HEK293 (cell line): ENCODE measurements around the gene PCBP2.

Source experiments
- GFI1B ChIP-seq: fragments of 450-650 bp; formaldehyde crosslinking; IDR thresholded peaks from 2 replicates; pipeline ENCODE4 v1.5.1; 2016; ENCODE audit warnings: missing biosample characterization, missing genetic modification characterization
- GLI2 ChIP-seq: fragments of 450-650 bp; formaldehyde crosslinking; IDR thresholded peaks from 2 replicates; pipeline ENCODE4; 2017; ENCODE audit warnings: missing biosample characterization, missing genetic modification characterization, low read depth, borderline replicate concordance
- GLIS1 ChIP-seq: fragments of 450-650 bp; formaldehyde crosslinking; IDR thresholded peaks from 2 replicates; pipeline ENCODE4 v1.5.1; 2016; ENCODE audit warnings: missing biosample characterization, missing genetic modification characterization
- GLIS2 ChIP-seq: fragments of 450-650 bp; formaldehyde crosslinking; IDR thresholded peaks from 2 replicates; pipeline ENCODE4 v1.5.1; 2016; ENCODE audit warnings: missing biosample characterization, missing genetic modification characterization
- KLF10 ChIP-seq: fragments of 450-650 bp; IDR thresholded peaks from 2 replicates; pipeline ENCODE4 v1.5.1; 2018; ENCODE audit warnings: missing biosample characterization, mild to moderate bottlenecking, missing genetic modification characterization
- REPIN1 ChIP-seq: fragments of 450-650 bp; formaldehyde crosslinking; IDR thresholded peaks from 2 replicates; pipeline ENCODE4 v1.5.1; 2017; ENCODE audit warnings: missing biosample characterization, missing genetic modification characterization, low read depth
- ZBTB1 ChIP-seq: fragments of 450-650 bp; formaldehyde crosslinking; IDR thresholded peaks from 2 replicates; pipeline ENCODE4 v1.5.1; 2016; ENCODE audit warnings: missing biosample characterization, missing genetic modification characterization
- ZNF266 ChIP-seq: fragments of 450-650 bp; formaldehyde crosslinking; IDR thresholded peaks from 2 replicates; pipeline ENCODE4 v1.5.1; 2016; ENCODE audit warnings: missing biosample characterization, missing genetic modification characterization, low read depth
- ZNF335 ChIP-seq: fragments of 450-650 bp; formaldehyde crosslinking; conservative IDR thresholded peaks from 2 replicates; pipeline ENCODE4 v1.5.1; 2016; ENCODE audit warnings: missing biosample characterization, missing genetic modification characterization
- ZNF629 ChIP-seq: fragments of 450-650 bp; formaldehyde crosslinking; IDR thresholded peaks from 2 replicates; pipeline ENCODE4 v1.5.1; 2017; ENCODE audit warnings: missing biosample characterization, missing genetic modification characterization
- ZNF658 ChIP-seq: fragments of 450-650 bp; formaldehyde crosslinking; IDR thresholded peaks from 2 replicates; pipeline ENCODE4; 2016; ENCODE audit warnings: missing biosample characterization, missing genetic modification characterization
- ZNF670 ChIP-seq: fragments of 450-650 bp; formaldehyde crosslinking; IDR thresholded peaks from 2 replicates; pipeline ENCODE4 v1.5.1; 2016; ENCODE audit warnings: missing biosample characterization, missing genetic modification characterization, low read depth
- ZNF677 ChIP-seq: fragments of 450-650 bp; IDR thresholded peaks from 2 replicates; pipeline ENCODE4 v1.5.0; 2018; ENCODE audit warnings: missing biosample characterization, mild to moderate bottlenecking, missing genetic modification characterization, moderate library complexity
- ZNF747 ChIP-seq: fragments of 450-650 bp; formaldehyde crosslinking; IDR thresholded peaks from 2 replicates; pipeline ENCODE4 v1.5.1; 2016; ENCODE audit warnings: missing biosample characterization, missing genetic modification characterization
- ZNF785 ChIP-seq: fragments of 450-650 bp; formaldehyde crosslinking; IDR thresholded peaks from 2 replicates; pipeline ENCODE4 v1.5.1; 2016; ENCODE audit warnings: missing biosample characterization, missing genetic modification characterization
- ZNF843 ChIP-seq: fragments of 450-650 bp; formaldehyde crosslinking; IDR thresholded peaks from 2 replicates; pipeline ENCODE4 v1.5.1; 2016; ENCODE audit warnings: missing biosample characterization, missing genetic modification characterization
- TF ChIP-seq, protein P1 (sequence below): fragments of 450-650 bp; formaldehyde crosslinking; IDR thresholded peaks from 2 replicates; pipeline ENCODE4 v1.5.1; 2017; ENCODE audit warnings: missing biosample characterization, missing genetic modification characterization
- TF ChIP-seq, protein P2 (sequence below): fragments of 450-650 bp; formaldehyde crosslinking; IDR thresholded peaks from 2 replicates; pipeline ENCODE4 v1.5.1; 2017; ENCODE audit warnings: missing biosample characterization, missing genetic modification characterization
- TF ChIP-seq, protein P3 (sequence below): fragments of 450-650 bp; formaldehyde crosslinking; IDR thresholded peaks from 2 replicates; pipeline ENCODE4 v1.5.1; 2016; ENCODE audit warnings: missing biosample characterization, missing genetic modification characterization
- TF ChIP-seq, protein P4 (sequence below): fragments of 450-650 bp; formaldehyde crosslinking; IDR thresholded peaks from 2 replicates; pipeline ENCODE4; 2016; ENCODE audit warnings: missing biosample characterization, missing genetic modification characterization
- TF ChIP-seq, protein P5 (sequence below): fragments of 450-650 bp; formaldehyde crosslinking; IDR thresholded peaks from 2 replicates; pipeline ENCODE4 v1.5.1; 2017; ENCODE audit warnings: missing biosample characterization, mild to moderate bottlenecking, missing genetic modification characterization, moderate library complexity
- TF ChIP-seq, protein P6 (sequence below): fragments of 450-650 bp; formaldehyde crosslinking; IDR thresholded peaks from 2 replicates; pipeline ENCODE4 v1.5.1; 2017; ENCODE audit warnings: missing biosample characterization, missing genetic modification characterization
- TF ChIP-seq, protein P7 (sequence below): fragments of 450-650 bp; formaldehyde crosslinking; IDR thresholded peaks from 2 replicates; pipeline ENCODE4 v1.5.1; 2017; ENCODE audit warnings: missing biosample characterization, missing genetic modification characterization
- TF ChIP-seq, protein P8 (sequence below): fragments of 450-650 bp; formaldehyde crosslinking; IDR thresholded peaks from 2 replicates; pipeline ENCODE4 v1.5.1; 2016; ENCODE audit warnings: missing biosample characterization, missing genetic modification characterization, borderline replicate concordance

PCBP2 gene

DNA sequence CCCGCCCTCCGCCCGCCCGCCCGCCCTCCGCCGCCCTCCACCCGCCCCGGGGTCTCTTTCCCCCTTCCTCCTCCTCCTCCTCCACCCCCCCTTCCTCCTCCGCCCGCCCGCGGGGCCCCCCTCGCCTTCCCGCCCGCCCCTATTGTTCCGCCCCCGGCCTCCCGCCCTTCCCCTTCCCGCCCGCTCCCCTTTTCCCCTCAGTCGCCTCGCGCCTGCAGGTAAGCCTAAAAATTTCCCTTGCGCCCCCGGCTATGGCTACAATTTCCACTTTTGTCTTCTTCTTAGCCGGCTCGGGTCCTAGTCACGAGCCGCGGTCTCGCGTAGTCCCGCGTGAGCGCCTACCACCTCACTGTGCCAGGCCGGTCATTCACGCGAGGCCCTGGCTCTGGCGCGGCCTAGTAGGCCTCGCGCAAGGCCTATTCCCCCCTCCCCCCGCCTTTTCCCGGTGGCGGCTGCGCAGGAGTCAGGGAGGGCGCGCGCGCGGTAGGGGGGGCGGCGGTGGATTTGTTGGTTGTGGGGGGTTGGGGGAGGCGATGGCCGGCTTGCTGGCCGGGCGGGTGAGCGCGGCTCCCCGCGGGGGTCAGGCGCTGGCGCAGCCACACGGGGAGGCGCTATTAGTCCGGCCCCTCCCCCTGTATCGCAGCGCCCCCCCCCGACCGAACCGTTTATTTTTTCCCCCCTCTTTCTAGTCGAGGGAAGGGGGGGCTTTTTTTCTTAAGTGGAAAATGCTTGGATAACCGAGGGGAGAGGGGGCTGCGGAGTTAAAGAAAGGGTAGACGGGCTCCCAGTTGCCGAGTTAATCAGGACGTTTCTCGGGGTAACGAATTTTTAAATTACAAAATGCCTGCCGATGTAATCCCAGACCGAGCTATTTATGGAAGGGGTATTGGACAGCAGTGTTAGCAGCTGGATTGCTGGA, 516 bp downstream of the PCBP2 start (continued):
- TF ChIP-seq, protein P1, sequence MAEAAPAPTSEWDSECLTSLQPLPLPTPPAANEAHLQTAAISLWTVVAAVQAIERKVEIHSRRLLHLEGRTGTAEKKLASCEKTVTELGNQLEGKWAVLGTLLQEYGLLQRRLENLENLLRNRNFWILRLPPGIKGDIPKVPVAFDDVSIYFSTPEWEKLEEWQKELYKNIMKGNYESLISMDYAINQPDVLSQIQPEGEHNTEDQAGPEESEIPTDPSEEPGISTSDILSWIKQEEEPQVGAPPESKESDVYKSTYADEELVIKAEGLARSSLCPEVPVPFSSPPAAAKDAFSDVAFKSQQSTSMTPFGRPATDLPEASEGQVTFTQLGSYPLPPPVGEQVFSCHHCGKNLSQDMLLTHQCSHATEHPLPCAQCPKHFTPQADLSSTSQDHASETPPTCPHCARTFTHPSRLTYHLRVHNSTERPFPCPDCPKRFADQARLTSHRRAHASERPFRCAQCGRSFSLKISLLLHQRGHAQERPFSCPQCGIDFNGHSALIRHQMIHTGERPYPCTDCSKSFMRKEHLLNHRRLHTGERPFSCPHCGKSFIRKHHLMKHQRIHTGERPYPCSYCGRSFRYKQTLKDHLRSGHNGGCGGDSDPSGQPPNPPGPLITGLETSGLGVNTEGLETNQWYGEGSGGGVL: peak; percentile 96
- TF ChIP-seq ZNF658 (tag by site-specific recombination): no peak
- no peak for TF ChIP-seq ZNF677 (tag by site-specific recombination)
- TF ChIP-seq ZNF747: no peak
- TF ChIP-seq, protein P2, sequence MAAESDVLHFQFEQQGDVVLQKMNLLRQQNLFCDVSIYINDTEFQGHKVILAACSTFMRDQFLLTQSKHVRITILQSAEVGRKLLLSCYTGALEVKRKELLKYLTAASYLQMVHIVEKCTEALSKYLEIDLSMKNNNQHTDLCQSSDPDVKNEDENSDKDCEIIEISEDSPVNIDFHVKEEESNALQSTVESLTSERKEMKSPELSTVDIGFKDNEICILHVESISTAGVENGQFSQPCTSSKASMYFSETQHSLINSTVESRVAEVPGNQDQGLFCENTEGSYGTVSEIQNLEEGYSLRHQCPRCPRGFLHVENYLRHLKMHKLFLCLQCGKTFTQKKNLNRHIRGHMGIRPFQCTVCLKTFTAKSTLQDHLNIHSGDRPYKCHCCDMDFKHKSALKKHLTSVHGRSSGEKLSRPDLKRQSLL (tag by site-specific recombination): 0 out of 2 replicates have a peak, but pooled peaks have one; percentile 11
- TF ChIP-seq GLI2: no peak
- TF ChIP-seq ZBTB1: no peak; the same call in 1 of the 2 replicates
- TF ChIP-seq, protein P3, sequence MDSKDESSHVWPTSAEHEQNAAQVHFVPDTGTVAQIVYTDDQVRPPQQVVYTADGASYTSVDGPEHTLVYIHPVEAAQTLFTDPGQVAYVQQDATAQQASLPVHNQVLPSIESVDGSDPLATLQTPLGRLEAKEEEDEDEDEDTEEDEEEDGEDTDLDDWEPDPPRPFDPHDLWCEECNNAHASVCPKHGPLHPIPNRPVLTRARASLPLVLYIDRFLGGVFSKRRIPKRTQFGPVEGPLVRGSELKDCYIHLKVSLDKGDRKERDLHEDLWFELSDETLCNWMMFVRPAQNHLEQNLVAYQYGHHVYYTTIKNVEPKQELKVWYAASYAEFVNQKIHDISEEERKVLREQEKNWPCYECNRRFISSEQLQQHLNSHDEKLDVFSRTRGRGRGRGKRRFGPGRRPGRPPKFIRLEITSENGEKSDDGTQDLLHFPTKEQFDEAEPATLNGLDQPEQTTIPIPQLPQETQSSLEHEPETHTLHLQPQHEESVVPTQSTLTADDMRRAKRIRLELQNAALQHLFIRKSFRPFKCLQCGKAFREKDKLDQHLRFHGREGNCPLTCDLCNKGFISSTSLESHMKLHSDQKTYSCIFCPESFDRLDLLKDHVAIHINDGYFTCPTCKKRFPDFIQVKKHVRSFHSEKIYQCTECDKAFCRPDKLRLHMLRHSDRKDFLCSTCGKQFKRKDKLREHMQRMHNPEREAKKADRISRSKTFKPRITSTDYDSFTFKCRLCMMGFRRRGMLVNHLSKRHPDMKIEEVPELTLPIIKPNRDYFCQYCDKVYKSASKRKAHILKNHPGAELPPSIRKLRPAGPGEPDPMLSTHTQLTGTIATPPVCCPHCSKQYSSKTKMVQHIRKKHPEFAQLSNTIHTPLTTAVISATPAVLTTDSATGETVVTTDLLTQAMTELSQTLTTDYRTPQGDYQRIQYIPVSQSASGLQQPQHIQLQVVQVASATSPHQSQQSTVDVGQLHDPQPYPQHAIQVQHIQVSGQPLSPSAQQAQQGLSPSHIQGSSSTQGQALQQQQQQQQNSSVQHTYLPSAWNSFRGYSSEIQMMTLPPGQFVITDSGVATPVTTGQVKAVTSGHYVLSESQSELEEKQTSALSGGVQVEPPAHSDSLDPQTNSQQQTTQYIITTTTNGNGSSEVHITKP (tag by site-specific recombination): no peak; the same call in 1 of the 2 replicates
- TF ChIP-seq, protein P4, sequence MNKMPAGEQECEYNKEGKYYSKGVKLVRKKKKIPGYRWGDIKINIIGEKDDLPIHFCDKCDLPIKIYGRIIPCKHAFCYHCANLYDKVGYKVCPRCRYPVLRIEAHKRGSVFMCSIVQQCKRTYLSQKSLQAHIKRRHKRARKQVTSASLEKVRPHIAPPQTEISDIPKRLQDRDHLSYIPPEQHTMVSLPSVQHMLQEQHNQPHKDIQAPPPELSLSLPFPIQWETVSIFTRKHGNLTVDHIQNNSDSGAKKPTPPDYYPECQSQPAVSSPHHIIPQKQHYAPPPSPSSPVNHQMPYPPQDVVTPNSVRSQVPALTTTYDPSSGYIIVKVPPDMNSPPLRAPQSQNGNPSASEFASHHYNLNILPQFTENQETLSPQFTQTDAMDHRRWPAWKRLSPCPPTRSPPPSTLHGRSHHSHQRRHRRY (tag by site-specific recombination): peak; percentile 89
- TF ChIP-seq, protein P5, sequence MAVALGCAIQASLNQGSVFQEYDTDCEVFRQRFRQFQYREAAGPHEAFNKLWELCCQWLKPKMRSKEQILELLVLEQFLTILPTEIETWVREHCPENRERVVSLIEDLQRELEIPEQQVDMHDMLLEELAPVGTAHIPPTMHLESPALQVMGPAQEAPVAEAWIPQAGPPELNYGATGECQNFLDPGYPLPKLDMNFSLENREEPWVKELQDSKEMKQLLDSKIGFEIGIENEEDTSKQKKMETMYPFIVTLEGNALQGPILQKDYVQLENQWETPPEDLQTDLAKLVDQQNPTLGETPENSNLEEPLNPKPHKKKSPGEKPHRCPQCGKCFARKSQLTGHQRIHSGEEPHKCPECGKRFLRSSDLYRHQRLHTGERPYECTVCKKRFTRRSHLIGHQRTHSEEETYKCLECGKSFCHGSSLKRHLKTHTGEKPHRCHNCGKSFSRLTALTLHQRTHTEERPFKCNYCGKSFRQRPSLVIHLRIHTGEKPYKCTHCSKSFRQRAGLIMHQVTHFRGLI (tag by site-specific recombination): peak; percentile 78
- TF ChIP-seq ZNF266 (tag by site-specific recombination): no peak
- TF ChIP-seq ZNF785 (tag by site-specific recombination): no peak
- TF ChIP-seq, protein P6, sequence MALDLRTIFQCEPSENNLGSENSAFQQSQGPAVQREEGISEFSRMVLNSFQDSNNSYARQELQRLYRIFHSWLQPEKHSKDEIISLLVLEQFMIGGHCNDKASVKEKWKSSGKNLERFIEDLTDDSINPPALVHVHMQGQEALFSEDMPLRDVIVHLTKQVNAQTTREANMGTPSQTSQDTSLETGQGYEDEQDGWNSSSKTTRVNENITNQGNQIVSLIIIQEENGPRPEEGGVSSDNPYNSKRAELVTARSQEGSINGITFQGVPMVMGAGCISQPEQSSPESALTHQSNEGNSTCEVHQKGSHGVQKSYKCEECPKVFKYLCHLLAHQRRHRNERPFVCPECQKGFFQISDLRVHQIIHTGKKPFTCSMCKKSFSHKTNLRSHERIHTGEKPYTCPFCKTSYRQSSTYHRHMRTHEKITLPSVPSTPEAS (tag by site-specific recombination): peak; percentile 54; the same call in 1 of the 2 replicates
- TF ChIP-seq KLF10 (tag by site-specific recombination): no peak; the same call in 1 of the 2 replicates
- TF ChIP-seq ZNF629 (tag by site-specific recombination): no peak
- peak; percentile 55; the same call in 1 of the 2 replicates for TF ChIP-seq ZNF843
- no peak for TF ChIP-seq ZNF670
- TF ChIP-seq GLIS1 (tag by site-specific recombination): peak; percentile 94
- no peak for TF ChIP-seq REPIN1 (tag by site-specific recombination)
- peak; percentile 95 for TF ChIP-seq ZNF335 (tag by site-specific recombination)
- TF ChIP-seq, protein P7, sequence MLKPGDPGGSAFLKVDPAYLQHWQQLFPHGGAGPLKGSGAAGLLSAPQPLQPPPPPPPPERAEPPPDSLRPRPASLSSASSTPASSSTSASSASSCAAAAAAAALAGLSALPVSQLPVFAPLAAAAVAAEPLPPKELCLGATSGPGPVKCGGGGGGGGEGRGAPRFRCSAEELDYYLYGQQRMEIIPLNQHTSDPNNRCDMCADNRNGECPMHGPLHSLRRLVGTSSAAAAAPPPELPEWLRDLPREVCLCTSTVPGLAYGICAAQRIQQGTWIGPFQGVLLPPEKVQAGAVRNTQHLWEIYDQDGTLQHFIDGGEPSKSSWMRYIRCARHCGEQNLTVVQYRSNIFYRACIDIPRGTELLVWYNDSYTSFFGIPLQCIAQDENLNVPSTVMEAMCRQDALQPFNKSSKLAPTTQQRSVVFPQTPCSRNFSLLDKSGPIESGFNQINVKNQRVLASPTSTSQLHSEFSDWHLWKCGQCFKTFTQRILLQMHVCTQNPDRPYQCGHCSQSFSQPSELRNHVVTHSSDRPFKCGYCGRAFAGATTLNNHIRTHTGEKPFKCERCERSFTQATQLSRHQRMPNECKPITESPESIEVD (tag by site-specific recombination): no peak
- TF ChIP-seq GLIS2 (tag by site-specific recombination): peak; percentile 97
- 0 out of 2 replicates have a peak, but pooled peaks have one; percentile 7 for TF ChIP-seq GFI1B (tag by site-specific recombination)
- TF ChIP-seq, protein P8, sequence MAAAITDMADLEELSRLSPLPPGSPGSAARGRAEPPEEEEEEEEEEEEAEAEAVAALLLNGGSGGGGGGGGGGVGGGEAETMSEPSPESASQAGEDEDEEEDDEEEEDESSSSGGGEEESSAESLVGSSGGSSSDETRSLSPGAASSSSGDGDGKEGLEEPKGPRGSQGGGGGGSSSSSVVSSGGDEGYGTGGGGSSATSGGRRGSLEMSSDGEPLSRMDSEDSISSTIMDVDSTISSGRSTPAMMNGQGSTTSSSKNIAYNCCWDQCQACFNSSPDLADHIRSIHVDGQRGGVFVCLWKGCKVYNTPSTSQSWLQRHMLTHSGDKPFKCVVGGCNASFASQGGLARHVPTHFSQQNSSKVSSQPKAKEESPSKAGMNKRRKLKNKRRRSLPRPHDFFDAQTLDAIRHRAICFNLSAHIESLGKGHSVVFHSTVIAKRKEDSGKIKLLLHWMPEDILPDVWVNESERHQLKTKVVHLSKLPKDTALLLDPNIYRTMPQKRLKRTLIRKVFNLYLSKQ: no peak
